HepG2 (cell line): Measurements from ENCODE around the gene SLC66A3. TPM values are rescaled to one million over a fixed set of nuclear protein-coding genes. Genes with fewer than 3 reads are reported as not detected.
A peak's percentile ranks its signal among the peaks of the same experiment; 100 is the strongest.

Experiments
- CSRNP1 ChIP-seq: sonication (generic); formaldehyde crosslinking; IDR thresholded peaks from 2 replicates; pipeline ENCODE4 v1.8.1; 2023; ENCODE audit warnings: mild to moderate bottlenecking, missing genetic modification reagents
- ETV5 ChIP-seq: IDR thresholded peaks from 2 replicates; pipeline ENCODE4 v1.6.1; 2018; ENCODE audit warnings: missing biosample characterization, missing genetic modification reagents, inconsistent platforms, borderline replicate concordance
- HIVEP1 ChIP-seq: sonication (generic); formaldehyde crosslinking; IDR thresholded peaks from 2 replicates; pipeline ENCODE4 v1.4.0; 2020; ENCODE audit warnings: mild to moderate bottlenecking, missing genetic modification reagents
- HNF4G ChIP-seq, 2 experiments: sonication (generic) in 1 of 2; formaldehyde crosslinking in 1 of 2; IDR thresholded peaks; 2 replicates each; pipeline versions ENCODE4 v1.4.0 to v1.6.1; 2011 to 2020; ENCODE audit warnings: borderline replicate concordance in 2 of 2, low read depth in 2 of 2, mild to moderate bottlenecking in 2 of 2, low read length in 1 of 2, missing genetic modification reagents in 1 of 2, moderate library complexity in 1 of 2
- HNRNPL ChIP-seq: fragments of 200-400 bp; formaldehyde crosslinking; IDR thresholded peaks from 2 replicates; pipeline ENCODE4 v1.6.1; 2017; ENCODE audit warnings: mild to moderate bottlenecking, low read depth, low read length
- KDM4B ChIP-seq: sonication (generic); formaldehyde crosslinking; IDR thresholded peaks from 2 replicates; pipeline ENCODE4 v1.4.0; 2020; ENCODE audit warnings: missing genetic modification reagents
- KLF12 ChIP-seq: sonication (generic); formaldehyde crosslinking; IDR thresholded peaks from 2 replicates; pipeline ENCODE4 v1.4.0; 2020; ENCODE audit warnings: missing genetic modification reagents, borderline replicate concordance
- MED13 ChIP-seq: sonication (generic); formaldehyde crosslinking; IDR thresholded peaks from 2 replicates; pipeline ENCODE4 v1.5.0; 2020; ENCODE audit warnings: missing genetic modification reagents
- NFYB ChIP-seq: sonication (generic); formaldehyde crosslinking; IDR thresholded peaks from 2 replicates; pipeline ENCODE4 v1.4.0; 2020; ENCODE audit warnings: missing genetic modification reagents
- NR2F6 ChIP-seq, 2 experiments: IDR thresholded peaks; 2 replicates each; pipeline ENCODE4 v1.6.1; 2016; ENCODE audit warnings: antibody characterized with exemption in 1 of 2, mild to moderate bottlenecking in 1 of 2
- REST ChIP-seq, 2 experiments: IDR thresholded peaks; 2 replicates each; pipeline ENCODE4 v1.6.1; 2011 to 2012; ENCODE audit warnings: low read length in 2 of 2, borderline replicate concordance in 1 of 2, low read depth in 1 of 2, mild to moderate bottlenecking in 1 of 2, moderate library complexity in 1 of 2
- SETDB1 ChIP-seq: sonication (generic); formaldehyde crosslinking; IDR thresholded peaks from 2 replicates; pipeline ENCODE4 v1.5.1; 2020; ENCODE audit warnings: missing genetic modification reagents, mild to moderate bottlenecking, borderline replicate concordance
- SMARCC2 ChIP-seq: fragments of 450-650 bp; IDR thresholded peaks from 2 replicates; pipeline ENCODE4 v1.6.1; 2017; ENCODE audit warnings: antibody characterized with exemption, mild to moderate bottlenecking
- TARDBP ChIP-seq: sonication (generic); formaldehyde crosslinking; IDR thresholded peaks from 2 replicates; pipeline ENCODE4 v1.8.0; 2022; ENCODE audit warnings: mild to moderate bottlenecking, missing genetic modification reagents
- XRCC5 ChIP-seq: fragments of 200-400 bp; formaldehyde crosslinking; optimal IDR thresholded peaks from 2 replicates; pipeline ENCODE3; 2017; ENCODE audit warnings: mild to moderate bottlenecking, low read length
- ZBTB39 ChIP-seq: sonication (generic); formaldehyde crosslinking; IDR thresholded peaks from 2 replicates; pipeline ENCODE4 v1.5.0; 2020; ENCODE audit warnings: missing genetic modification reagents
- ZNF124 ChIP-seq: sonication (generic); formaldehyde crosslinking; IDR thresholded peaks from 2 replicates; pipeline ENCODE4 v1.4.0; 2020; ENCODE audit warnings: missing genetic modification reagents
- ZNF704 ChIP-seq: sonication (generic); formaldehyde crosslinking; IDR thresholded peaks from 2 replicates; pipeline ENCODE4 v1.8.1; 2023; ENCODE audit warnings: mild to moderate bottlenecking, inconsistent platforms, moderate library complexity, missing genetic modification reagents, borderline replicate concordance
- ZSCAN20 ChIP-seq: sonication (generic); formaldehyde crosslinking; IDR thresholded peaks from 2 replicates; pipeline ENCODE4 v1.4.0; 2020; ENCODE audit warnings: missing genetic modification reagents, mild to moderate bottlenecking, borderline replicate concordance
- polyA plus RNA-seq, 8 experiments: library from polyadenylated mRNA; depleted of rRNA in 3 of 8; stranded (reverse) in 7 of 8; unstranded in 1 of 8; fragments of >200 nt; fragmentation: Illumina TruSeq in 4 of 8; extraction: Trizol in 4 of 8; gene quantifications; 2 replicates each; pipeline versions ENCODE4 v1.2.1 to v1.2.3, GENCODE V29; 2011 to 2016; ENCODE audit warnings: low read depth in 4 of 8, missing spikeins in 1 of 8, mixed read lengths in 1 of 8; ENCODE audit not compliant: insufficient read depth in 1 of 8
- total RNA-seq, 5 experiments: library from RNA; depleted of rRNA; stranded (reverse); fragments of >200 nt; fragmentation: Illumina TruSeq; extraction: Trizol; gene quantifications; 2 replicates each; pipeline ENCODE4 v1.2.3, GENCODE V29; 2016; ENCODE audit warnings: low read depth in 1 of 5

Gene SLC66A3
- total and polyA plus RNA-seq, 2 of the 13 experiments (the other 11 are each of a cell fraction or from before 2014, with no cell fraction given) = 2.2 to 3.7 TPM

GRCh38 chr2:11129598-11130449 lies 25.4 kb upstream of the SLC66A3 start (continued):
- peak; percentile 51 for TF ChIP-seq CSRNP1 (CRISPR knock-in tag)
- TF ChIP-seq HNRNPL = no peak
- no peak for TF ChIP-seq NR2F6 (IDR thresholded peaks at IDR 0.05)
- peak; percentile 41; the same call in 1 of the 2 replicates for TF ChIP-seq NR2F6 (CRISPR knock-in tag; IDR thresholded peaks at IDR 0.05)
- no peak for TF ChIP-seq ZBTB39 (CRISPR knock-in tag)
- TF ChIP-seq SMARCC2 = no peak
- TF ChIP-seq HIVEP1 (CRISPR knock-in tag) = no peak
- TF ChIP-seq SETDB1 (CRISPR knock-in tag) = no peak
- TF ChIP-seq REST (IDR thresholded peaks at IDR 0.05; ENCODE audit: borderline replicate concordance in 1 of 2, low read depth in 1 of 2, low read length in 2 of 2) = no peak
- TF ChIP-seq KDM4B (CRISPR knock-in tag) = no peak
- TF ChIP-seq ZSCAN20 (CRISPR knock-in tag) = peak; percentile 54; the same call in 1 of the 2 replicates
- peak; percentile 77; the same call in 1 of the 2 replicates for TF ChIP-seq MED13 (CRISPR knock-in tag)
- peak; percentile 66; the same call in 1 of the 2 replicates for TF ChIP-seq TARDBP (CRISPR knock-in tag)
- peak; percentile 89; the same call in 1 of the 2 replicates for TF ChIP-seq ETV5
- 0 out of 2 replicates have a peak, but pooled peaks have one; percentile 6 for TF ChIP-seq NFYB
- TF ChIP-seq HNF4G (IDR thresholded peaks at IDR 0.05; ENCODE audit: borderline replicate concordance, low read depth, low read length) = no peak
- 0 out of 2 replicates have a peak, but pooled peaks have one; percentile 29 for TF ChIP-seq HNF4G (CRISPR knock-in tag; IDR thresholded peaks at IDR 0.05; ENCODE audit: borderline replicate concordance, low read depth)
- peak; percentile 77; the same call in 1 of the 2 replicates for TF ChIP-seq ZNF704
- TF ChIP-seq ZNF124 (CRISPR knock-in tag) = no peak; the same call in 1 of the 2 replicates
- TF ChIP-seq XRCC5 = peak; percentile 84
- peak; percentile 94; the same call in 1 of the 2 replicates for TF ChIP-seq KLF12
